GM18505 (cell line): ENCODE measurements around the gene LARP6.
"Not testable (repeated sequence)": the region's sequence is repeated elsewhere in the genome, so short reads cannot be mapped to it uniquely, and the experiment has no call there.

ENCODE experiments used
- ATAC-seq: cut with Tn5 transposase; IDR thresholded peaks from one replicate; pipeline ENCODE4 v1.9.1; 2021; ENCODE audit not compliant: unreplicated experiment
- POLR2A ChIP-seq: IDR thresholded peaks from 4 replicates; pipeline ENCODE4 v1.6.1; 2011; ENCODE audit warnings: borderline replicate concordance; ENCODE audit not compliant: insufficient read depth, insufficient read length; ENCODE audit errors: extremely low read depth

LARP6 gene

GRCh38 chr15:70829371-70830166, 24.4 kb downstream of the LARP6 start:
- no peak for ATAC-seq
- no peak for TF ChIP-seq POLR2A

- TF ChIP-seq POLR2A: no peak
- ATAC-seq: no peak
Measured at GRCh38 chr15:70827721-70828120, 26.2 kb downstream of the LARP6 start.

GRCh38 chr15:70826634-70827033, 27.3 kb downstream of the LARP6 start:
- no peak for ATAC-seq
- no peak for TF ChIP-seq POLR2A

- TF ChIP-seq POLR2A: no peak
Measured at GRCh38 chr15:70825841-70826240, 28.1 kb downstream of the LARP6 start.

GRCh38 chr15:70823196-70823595, 30.8 kb downstream of the LARP6 start:
- TF ChIP-seq POLR2A: no peak
- ATAC-seq: no peak

More at GRCh38 chr15:70825841-70826240, 28.1 kb downstream of the LARP6 start:
- no peak for ATAC-seq

GRCh38 chr15:70820214-70820613, 33.7 kb downstream of the LARP6 start:
- TF ChIP-seq POLR2A: no peak
- ATAC-seq: no peak

GRCh38 chr15:70818580-70818979, 35.4 kb downstream of the LARP6 start:
- TF ChIP-seq POLR2A: no peak
- no peak for ATAC-seq

- no peak for TF ChIP-seq POLR2A
- ATAC-seq: no peak
Measured at GRCh38 chr15:70817266-70817665, 36.7 kb downstream of the LARP6 start.

GRCh38 chr15:70815604-70816003, 38.4 kb downstream of the LARP6 start:
- no peak for ATAC-seq
- no peak for TF ChIP-seq POLR2A

- ATAC-seq: not testable (repeated sequence)
Measured at GRCh38 chr15:70815011-70815410, 38.9 kb downstream of the LARP6 start.

- no peak for TF ChIP-seq POLR2A
- ATAC-seq: no peak
Measured at GRCh38 chr15:70812827-70813364, 41.1 kb downstream of the LARP6 start.

GRCh38 chr15:70810916-70811578, 42.9 kb downstream of the LARP6 start:
- ATAC-seq: no peak
- TF ChIP-seq POLR2A: no peak

- TF ChIP-seq POLR2A: no peak
- no peak for ATAC-seq
Measured at GRCh38 chr15:70806992-70807712, 46.8 kb downstream of the LARP6 start.

GRCh38 chr15:70804388-70804787, 49.6 kb downstream of the LARP6 start:
- ATAC-seq: not testable (repeated sequence)

- ATAC-seq: no peak
- no peak for TF ChIP-seq POLR2A
Measured at GRCh38 chr15:70802629-70803028, 51.3 kb downstream of the LARP6 start.
